Suprapubic skin (tissue), 4 donors: Measurements from ENCODE around the gene GSG1L. TPM values are rescaled to one million over a fixed set of nuclear protein-coding genes. Genes with fewer than 3 reads are reported as not detected.

ENCODE experiments used
- DNase-seq, 2 donors: peaks; one replicate each; pipeline ENCODE4 v3.0.0-alpha.2; 2019; ENCODE audit warnings: low spot score in 2 of 2
- H3K27ac ChIP-seq: fragments of 200-600 bp; sonication (generic); one replicate; pipeline ENCODE4 v1.5.1; 2019
- H3K27me3 ChIP-seq: fragments of 200-600 bp; sonication (generic); one replicate; pipeline ENCODE4 v1.5.1; 2019
- H3K36me3 ChIP-seq: fragments of 200-600 bp; sonication (generic); one replicate; pipeline ENCODE4 v1.5.1; 2019
- H3K4me1 ChIP-seq: fragments of 200-600 bp; sonication (generic); one replicate; pipeline ENCODE4 v1.5.1; 2019
- H3K4me3 ChIP-seq: fragments of 200-600 bp; sonication (generic); one replicate; pipeline ENCODE4 v1.5.1; 2019; ENCODE audit warnings: mild to moderate bottlenecking
- H3K9me3 ChIP-seq: fragments of 200-600 bp; sonication (generic); one replicate; pipeline ENCODE4 v1.5.1; 2019
- EP300 ChIP-seq: sonication (generic); formaldehyde crosslinking; IDR thresholded peaks from one replicate; pipeline ENCODE4 v1.6.1; 2017; ENCODE audit warnings: antibody characterized with exemption
- POLR2A ChIP-seq, 2 donors: fragments of 450-650 bp; IDR thresholded peaks; one replicate each; pipeline ENCODE4 v1.6.1; 2017; ENCODE audit warnings: antibody characterized with exemption in 2 of 2, mild to moderate bottlenecking in 2 of 2, moderate library complexity in 2 of 2
- POLR2AphosphoS5 ChIP-seq, 3 donors: sonication (generic); formaldehyde crosslinking; IDR thresholded peaks; one replicate each; pipeline ENCODE4 v1.6.1; 2017; ENCODE audit warnings: antibody characterized with exemption in 3 of 3
- WGBS: methylation state at CpG from one replicate; pipeline ENCODE4 v1.1.5; 2018; 5-methylcytosine and 5-hydroxymethylcytosine counted together
- total RNA-seq, 4 donors: library from RNA; depleted of rRNA; stranded (reverse); fragments of >200 nt; gene quantifications; one replicate each; pipeline ENCODE4 v1.1.0, GENCODE V29; 2016
- TF ChIP-seq, protein P1 (sequence below), 2 donors: fragments of 200-600 bp in 1 of 2; fragments of 450-650 bp in 1 of 2; sonication (generic) in 1 of 2; IDR thresholded peaks; one replicate each; pipeline ENCODE4 v1.5.1; 2016 to 2019; ENCODE audit warnings: antibody characterized with exemption in 2 of 2, mild to moderate bottlenecking in 1 of 2, moderate library complexity in 1 of 2

GSG1L gene
- total RNA-seq, 4 donors from 2014 or later = 0.64 to 1.7 TPM; not detected in 2

GRCh38 chr16:27767081-27767480 lies 296.4 kb downstream of the GSG1L start:
- Histone ChIP-seq H3K9me3 (peaks cover 8% of the 10 kb centered on the region), H3K36me3 (peaks cover 76% of the 10 kb centered on the region), H3K27me3 (no peaks in the 10 kb centered on the region), H3K27ac (no peak overlapping the region), H3K4me3 (no peak overlapping the region), H3K4me1 (no peaks in the 10 kb centered on the region)
- no peak for DNase-seq
- no peak for TF ChIP-seq POLR2AphosphoS5 (IDR thresholded peaks at IDR 0.05)
- TF ChIP-seq EP300 = no peak
- TF ChIP-seq, protein P1, sequence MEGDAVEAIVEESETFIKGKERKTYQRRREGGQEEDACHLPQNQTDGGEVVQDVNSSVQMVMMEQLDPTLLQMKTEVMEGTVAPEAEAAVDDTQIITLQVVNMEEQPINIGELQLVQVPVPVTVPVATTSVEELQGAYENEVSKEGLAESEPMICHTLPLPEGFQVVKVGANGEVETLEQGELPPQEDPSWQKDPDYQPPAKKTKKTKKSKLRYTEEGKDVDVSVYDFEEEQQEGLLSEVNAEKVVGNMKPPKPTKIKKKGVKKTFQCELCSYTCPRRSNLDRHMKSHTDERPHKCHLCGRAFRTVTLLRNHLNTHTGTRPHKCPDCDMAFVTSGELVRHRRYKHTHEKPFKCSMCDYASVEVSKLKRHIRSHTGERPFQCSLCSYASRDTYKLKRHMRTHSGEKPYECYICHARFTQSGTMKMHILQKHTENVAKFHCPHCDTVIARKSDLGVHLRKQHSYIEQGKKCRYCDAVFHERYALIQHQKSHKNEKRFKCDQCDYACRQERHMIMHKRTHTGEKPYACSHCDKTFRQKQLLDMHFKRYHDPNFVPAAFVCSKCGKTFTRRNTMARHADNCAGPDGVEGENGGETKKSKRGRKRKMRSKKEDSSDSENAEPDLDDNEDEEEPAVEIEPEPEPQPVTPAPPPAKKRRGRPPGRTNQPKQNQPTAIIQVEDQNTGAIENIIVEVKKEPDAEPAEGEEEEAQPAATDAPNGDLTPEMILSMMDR (IDR thresholded peaks at IDR 0.05) = no peak
- TF ChIP-seq POLR2A (IDR thresholded peaks at IDR 0.05) = no peak
- WGBS = 100% methylated on average over 4 of the region's 7 CpGs

- Histone ChIP-seq H3K27ac (no peak overlapping the region), H3K27me3 (no peaks in the 10 kb centered on the region), H3K4me3 (no peak overlapping the region), H3K9me3 (peaks cover 8% of the 10 kb centered on the region), H3K36me3 (peaks cover 76% of the 10 kb centered on the region), H3K4me1 (no peaks in the 10 kb centered on the region)
- 86% methylated on average over 17 of the region's 21 CpGs for WGBS
- DNase-seq = no peak
- TF ChIP-seq EP300 = no peak
Measured at GRCh38 chr16:27766236-27766925, 297.1 kb downstream of the GSG1L start.

- TF ChIP-seq POLR2AphosphoS5 (IDR thresholded peaks at IDR 0.05) (no peak), EP300 (no peak), POLR2A (IDR thresholded peaks at IDR 0.05) (no peak)
- TF ChIP-seq, protein P1 (IDR thresholded peaks at IDR 0.05) = no peak
- no peak overlapping the region for H3K4me3 ChIP-seq
- 85% methylated on average over 8 of the region's 8 CpGs for WGBS
- no peak for DNase-seq
- no peaks in the 10 kb centered on the region for H3K27me3 ChIP-seq
- peaks cover 66% of the 10 kb centered on the region for H3K36me3 ChIP-seq
- H3K9me3 ChIP-seq = peaks cover 8% of the 10 kb centered on the region
- no peak overlapping the region for H3K27ac ChIP-seq
- H3K4me1 ChIP-seq = no peaks in the 10 kb centered on the region
Measured at GRCh38 chr16:27764869-27765675, 298.4 kb downstream of the GSG1L start.

GRCh38 chr16:27764427-27764826 lies 299.1 kb downstream of the GSG1L start:
- Histone ChIP-seq H3K4me3 (no peak overlapping the region), H3K4me1 (peaks cover 4% of the 10 kb centered on the region), H3K9me3 (peaks cover 8% of the 10 kb centered on the region), H3K36me3 (peaks cover 60% of the 10 kb centered on the region), H3K27ac (no peak overlapping the region), H3K27me3 (no peaks in the 10 kb centered on the region)
- DNase-seq = no peak
- WGBS = 96% methylated on average over 3 of the region's 3 CpGs
- TF ChIP-seq EP300 = no peak
- TF ChIP-seq POLR2A (IDR thresholded peaks at IDR 0.05) = no peak
- TF ChIP-seq, protein P1 (IDR thresholded peaks at IDR 0.05) = no peak
- no peak for TF ChIP-seq POLR2AphosphoS5 (IDR thresholded peaks at IDR 0.05)

GRCh38 chr16:27762441-27762840 lies 301.1 kb downstream of the GSG1L start:
- Histone ChIP-seq H3K4me1 (peaks cover 4% of the 10 kb centered on the region), H3K36me3 (peaks cover 54% of the 10 kb centered on the region), H3K9me3 (peaks cover 8% of the 10 kb centered on the region), H3K27ac (no peak overlapping the region), H3K27me3 (no peaks in the 10 kb centered on the region), H3K4me3 (no peak overlapping the region)
- TF ChIP-seq, protein P1 (IDR thresholded peaks at IDR 0.05) = no peak
- TF ChIP-seq POLR2AphosphoS5 (IDR thresholded peaks at IDR 0.05) (no peak), POLR2A (IDR thresholded peaks at IDR 0.05) (no peak), EP300 (no peak)
- no peak for DNase-seq
- 87% methylated on average over 2 of the region's 3 CpGs for WGBS
